Smooth muscle cell of the pulmonary artery (primary cell): Measurements from ENCODE around the gene SPATA31A1. TPM values are rescaled to one million over a fixed set of nuclear protein-coding genes. Genes with fewer than 3 reads are reported as not detected.

Source experiments
- total RNA-seq: library from RNA; depleted of rRNA; stranded (reverse); fragments of >200 nt; gene quantifications from 2 replicates; pipeline ENCODE4 v1.2.3, GENCODE V29; 2014

The SPATA31A1 gene
- total RNA-seq, result not detected in 2 replicates

GRCh38 chr9:39355369-39355768, at the start of gene SPATA31A1:
SPATA31A1 (plus strand) TSS chr9:39355669; CDS start chr9:39355731, 62 bp downstream.

Other genes starting within 250 kb of the SPATA31A1 start
- 6.4 and 17.7 TPM in 2 replicates for gene CNTNAP3, start 67.5 kb upstream of the SPATA31A1 start, total RNA-seq